LNCaP clone FGC (cell line): ENCODE results near the gene OR6B1.

Experiments used
- DNase-seq: peaks from one replicate; pipeline ENCODE4 v3.0.0-alpha.2; 2011; ENCODE audit warnings: low read depth
- H3K4me3 ChIP-seq: 2 replicates; pipeline ENCODE4 v1.5.1; 2011; ENCODE audit warnings: mild to moderate bottlenecking, low read depth, low read length, control low read depth
- TF ChIP-seq, protein P1 (sequence below): IDR thresholded peaks from 2 replicates; pipeline ENCODE4 v1.5.1; 2012; ENCODE audit warnings: mild to moderate bottlenecking; ENCODE audit not compliant: control insufficient read depth, insufficient read depth; ENCODE audit errors: extremely low read depth

The OR6B1 gene

DNA sequence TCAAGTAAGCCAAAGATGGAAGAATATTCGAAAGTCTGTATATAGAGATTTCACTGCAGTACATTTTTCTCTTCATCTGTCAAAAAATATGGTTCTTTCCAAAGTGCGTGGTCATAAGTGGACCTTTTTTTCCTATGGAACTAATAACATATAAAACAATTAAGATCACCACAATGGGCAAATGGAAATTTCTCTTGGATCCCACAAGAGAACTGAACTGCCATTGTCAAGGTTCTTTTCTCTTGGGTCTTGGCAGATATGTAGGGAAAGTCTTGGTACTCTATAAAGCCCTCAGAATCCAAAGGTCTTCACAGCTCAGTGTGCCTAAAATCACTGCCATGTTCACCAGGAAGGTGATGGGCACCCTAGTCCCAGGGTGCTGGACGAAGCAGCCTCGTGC lies at the start of gene OR6B1:
OR6B1 (plus strand) TSS at position 301 of the 400 bp plus-strand sequence. CDS start 3,677 bp downstream, outside the sequence.
- TF ChIP-seq, protein P1, sequence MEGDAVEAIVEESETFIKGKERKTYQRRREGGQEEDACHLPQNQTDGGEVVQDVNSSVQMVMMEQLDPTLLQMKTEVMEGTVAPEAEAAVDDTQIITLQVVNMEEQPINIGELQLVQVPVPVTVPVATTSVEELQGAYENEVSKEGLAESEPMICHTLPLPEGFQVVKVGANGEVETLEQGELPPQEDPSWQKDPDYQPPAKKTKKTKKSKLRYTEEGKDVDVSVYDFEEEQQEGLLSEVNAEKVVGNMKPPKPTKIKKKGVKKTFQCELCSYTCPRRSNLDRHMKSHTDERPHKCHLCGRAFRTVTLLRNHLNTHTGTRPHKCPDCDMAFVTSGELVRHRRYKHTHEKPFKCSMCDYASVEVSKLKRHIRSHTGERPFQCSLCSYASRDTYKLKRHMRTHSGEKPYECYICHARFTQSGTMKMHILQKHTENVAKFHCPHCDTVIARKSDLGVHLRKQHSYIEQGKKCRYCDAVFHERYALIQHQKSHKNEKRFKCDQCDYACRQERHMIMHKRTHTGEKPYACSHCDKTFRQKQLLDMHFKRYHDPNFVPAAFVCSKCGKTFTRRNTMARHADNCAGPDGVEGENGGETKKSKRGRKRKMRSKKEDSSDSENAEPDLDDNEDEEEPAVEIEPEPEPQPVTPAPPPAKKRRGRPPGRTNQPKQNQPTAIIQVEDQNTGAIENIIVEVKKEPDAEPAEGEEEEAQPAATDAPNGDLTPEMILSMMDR, result no peak
- no peak for DNase-seq
- no peak within 1 kb of the TSS for H3K4me3 ChIP-seq

DNA sequence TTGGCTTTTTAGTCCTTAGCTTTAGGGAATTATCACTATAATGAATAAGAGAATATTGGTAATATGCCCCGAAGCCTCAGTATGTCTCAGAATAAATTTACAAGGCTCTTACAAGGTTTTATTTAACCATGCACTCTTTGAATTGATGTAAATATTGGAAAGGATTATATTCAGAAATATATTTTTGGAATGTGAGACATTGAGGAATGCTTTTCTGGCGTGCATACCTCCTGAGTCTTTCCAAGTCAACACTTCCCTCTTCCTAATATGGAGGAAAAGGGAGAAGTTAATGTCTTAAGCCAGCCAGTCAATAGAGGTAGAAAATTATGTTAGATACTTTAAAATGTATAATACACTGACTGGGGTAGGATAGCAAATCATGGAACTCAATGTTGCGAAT lies 46.7 kb upstream of the OR6B1 start:
- no peak overlapping the region for H3K4me3 ChIP-seq
- TF ChIP-seq, protein P1, result no peak
- DNase-seq, result no peak

DNA sequence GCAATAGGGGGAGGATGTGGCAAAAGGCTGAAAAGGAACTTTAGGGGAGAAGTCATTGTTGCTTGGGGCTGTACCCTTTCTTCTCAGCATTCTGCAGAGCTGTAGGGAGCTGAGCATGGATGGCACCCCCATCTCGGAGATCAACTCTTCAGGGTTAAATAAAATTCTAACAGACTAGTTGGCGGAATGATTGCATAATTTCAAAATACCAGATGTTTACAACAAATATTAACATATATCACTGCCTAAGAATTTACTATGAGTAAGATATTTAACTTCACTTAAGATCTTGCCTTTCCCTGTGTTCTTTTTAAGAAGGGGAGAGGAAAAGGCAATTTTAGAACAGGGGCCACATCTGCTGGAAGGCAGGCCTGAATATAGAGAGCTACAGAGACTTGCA lies 46.0 kb upstream of the OR6B1 start:
- no peak for DNase-seq
- TF ChIP-seq, protein P1, result no peak
- H3K4me3 ChIP-seq, result no peak overlapping the region

DNA sequence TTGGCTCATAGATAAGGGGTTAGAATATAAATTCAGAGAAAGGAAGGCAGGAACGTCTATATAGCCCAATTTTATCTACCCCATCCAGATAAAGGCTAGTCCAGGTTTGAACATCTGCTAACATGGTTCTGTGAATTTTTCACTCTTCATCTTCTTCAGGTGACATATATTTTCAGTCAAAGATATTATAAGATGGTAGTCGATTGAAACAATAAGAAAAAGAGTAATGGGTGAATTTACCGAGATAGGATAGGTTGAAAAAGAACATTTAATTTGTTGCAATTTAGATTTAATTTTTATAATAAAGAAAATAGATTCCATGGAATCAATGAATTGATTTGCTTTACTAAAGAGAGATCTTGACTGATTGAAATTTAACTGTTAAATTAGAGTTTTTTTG lies 45.6 kb upstream of the OR6B1 start, which contains the start of gene OR2F1:
OR2F1 (plus strand) TSS at position 301 of the 400 bp plus-strand sequence. CDS start 5,127 bp downstream, outside the sequence.
- no peak within 1 kb of the TSS for H3K4me3 ChIP-seq
- no peak for DNase-seq
- TF ChIP-seq, protein P1, result no peak

DNA sequence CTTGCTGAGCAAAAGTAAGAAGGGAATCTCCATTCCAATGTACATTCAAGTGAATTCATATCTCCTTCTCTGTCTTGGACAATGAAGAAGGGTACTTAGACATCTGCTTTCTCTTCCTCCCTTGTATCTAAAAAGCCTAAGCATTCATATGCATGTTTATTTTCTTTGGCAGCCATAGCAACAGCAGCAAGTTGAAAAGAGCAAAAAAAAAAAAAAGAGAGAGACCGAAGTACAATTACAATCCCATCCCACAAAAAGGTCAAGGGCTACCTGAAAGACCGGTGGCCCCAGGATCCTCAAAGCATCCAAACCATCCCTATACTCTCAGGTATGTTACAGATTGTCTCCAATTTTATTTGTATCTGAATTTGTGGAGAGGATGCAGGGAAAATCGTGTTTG lies 41.3 kb upstream of the OR6B1 start:
- H3K4me3 ChIP-seq, result no peak overlapping the region
- DNase-seq, result no peak
- TF ChIP-seq, protein P1, result no peak

DNA sequence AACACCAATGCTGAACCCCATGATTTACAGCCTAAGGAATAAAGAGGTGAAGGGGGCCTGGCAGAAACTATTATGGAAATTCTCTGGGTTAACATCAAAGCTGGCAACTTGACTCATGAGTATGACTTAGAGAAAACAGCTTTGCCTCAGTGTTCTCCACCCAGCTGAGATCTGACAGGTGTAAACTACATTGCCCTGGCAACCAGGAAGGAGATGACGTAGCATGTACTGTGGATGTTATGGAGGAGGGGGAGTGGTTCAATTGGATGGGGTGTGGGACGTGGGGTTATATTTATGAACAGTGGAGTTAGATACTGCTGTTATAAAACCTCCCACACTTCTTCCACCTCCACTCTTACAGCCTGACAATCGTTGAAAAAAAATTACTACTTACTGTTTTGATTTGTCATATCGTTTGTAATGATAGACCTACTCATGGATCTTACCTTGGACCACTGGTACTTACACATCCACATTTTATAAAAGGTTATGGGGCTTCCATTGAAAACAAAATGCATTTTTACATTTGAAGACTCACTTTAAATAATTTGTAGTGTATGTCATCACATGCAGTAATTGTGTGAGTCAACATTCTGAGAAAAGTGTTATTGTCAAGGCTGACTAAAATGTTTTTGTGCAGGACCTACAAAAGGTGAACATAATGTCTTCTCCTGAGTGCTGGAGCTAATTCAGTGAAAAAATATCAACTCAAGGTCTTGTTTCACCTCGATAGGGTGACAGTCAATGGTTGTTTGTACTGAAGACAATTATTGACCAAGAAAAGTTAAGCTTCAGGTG lies 39.1 kb upstream of the OR6B1 start:
- DNase-seq, result no peak
- no peak overlapping the region for H3K4me3 ChIP-seq
- TF ChIP-seq, protein P1, result no peak
